Suprapubic skin (tissue), 4 donors: ENCODE measurements around the gene USP7.

Experiments
- EP300 ChIP-seq: sonication (generic); formaldehyde crosslinking; IDR thresholded peaks from one replicate; pipeline ENCODE4 v1.6.1; 2017; ENCODE audit warnings: antibody characterized with exemption
- POLR2AphosphoS5 ChIP-seq, 3 donors: sonication (generic); formaldehyde crosslinking; IDR thresholded peaks; one replicate each; pipeline ENCODE4 v1.6.1; 2017; ENCODE audit warnings: antibody characterized with exemption in 3 of 3
- TF ChIP-seq, protein P1 (sequence below), 2 donors: fragments of 200-600 bp in 1 of 2; fragments of 450-650 bp in 1 of 2; sonication (generic) in 1 of 2; IDR thresholded peaks; one replicate each; pipeline ENCODE4 v1.5.1; 2016 to 2019; ENCODE audit warnings: antibody characterized with exemption in 2 of 2, mild to moderate bottlenecking in 1 of 2, moderate library complexity in 1 of 2

DNA sequence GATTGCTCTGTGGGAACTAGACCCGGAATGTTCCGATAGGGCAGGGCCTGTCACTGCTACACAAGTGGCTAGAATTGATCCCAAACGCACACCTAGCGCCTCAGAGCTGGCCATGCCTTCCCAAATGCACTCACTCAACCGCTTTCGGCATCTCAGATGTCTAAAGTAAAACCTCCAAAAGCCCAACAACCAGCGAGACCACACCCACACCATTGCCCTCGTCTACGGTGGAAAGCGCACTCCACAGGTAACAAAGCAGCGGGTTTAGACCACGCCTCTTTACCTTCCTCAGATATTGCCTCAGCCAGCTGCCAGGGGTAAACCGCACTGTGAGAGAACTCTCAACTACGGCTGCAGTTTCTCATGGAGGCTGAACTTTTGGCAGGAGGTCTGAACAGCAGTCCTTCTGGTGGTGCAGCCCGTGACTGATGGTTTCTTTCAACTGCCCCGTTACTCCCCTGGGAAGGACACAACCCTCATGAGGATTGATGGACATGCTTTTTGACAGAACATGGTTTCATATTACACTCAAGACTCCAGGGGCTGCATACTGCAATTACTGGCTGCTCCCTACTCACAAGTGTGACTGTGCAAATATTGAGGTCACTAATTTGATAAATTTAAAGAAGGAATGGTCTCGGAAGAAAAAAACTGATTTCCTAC lies 34.5 kb downstream of the USP7 start:
- TF ChIP-seq, protein P1, sequence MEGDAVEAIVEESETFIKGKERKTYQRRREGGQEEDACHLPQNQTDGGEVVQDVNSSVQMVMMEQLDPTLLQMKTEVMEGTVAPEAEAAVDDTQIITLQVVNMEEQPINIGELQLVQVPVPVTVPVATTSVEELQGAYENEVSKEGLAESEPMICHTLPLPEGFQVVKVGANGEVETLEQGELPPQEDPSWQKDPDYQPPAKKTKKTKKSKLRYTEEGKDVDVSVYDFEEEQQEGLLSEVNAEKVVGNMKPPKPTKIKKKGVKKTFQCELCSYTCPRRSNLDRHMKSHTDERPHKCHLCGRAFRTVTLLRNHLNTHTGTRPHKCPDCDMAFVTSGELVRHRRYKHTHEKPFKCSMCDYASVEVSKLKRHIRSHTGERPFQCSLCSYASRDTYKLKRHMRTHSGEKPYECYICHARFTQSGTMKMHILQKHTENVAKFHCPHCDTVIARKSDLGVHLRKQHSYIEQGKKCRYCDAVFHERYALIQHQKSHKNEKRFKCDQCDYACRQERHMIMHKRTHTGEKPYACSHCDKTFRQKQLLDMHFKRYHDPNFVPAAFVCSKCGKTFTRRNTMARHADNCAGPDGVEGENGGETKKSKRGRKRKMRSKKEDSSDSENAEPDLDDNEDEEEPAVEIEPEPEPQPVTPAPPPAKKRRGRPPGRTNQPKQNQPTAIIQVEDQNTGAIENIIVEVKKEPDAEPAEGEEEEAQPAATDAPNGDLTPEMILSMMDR (IDR thresholded peaks at IDR 0.05) = no peak
- TF ChIP-seq EP300 = no peak
- TF ChIP-seq POLR2AphosphoS5 (IDR thresholded peaks at IDR 0.05) = no peak
